ENCODE data around the gene ABCC3.

The ABCC3 gene

GRCh38 chr17:50634224-50634914 is at the start of gene ABCC3:
TSS of gene ABCC3 (plus strand) at chr17:50634881. CDS start at chr17:50634937, 56 bp downstream.
- DNase-seq (ENCODE audit: low read depth) = no peak

DNA sequence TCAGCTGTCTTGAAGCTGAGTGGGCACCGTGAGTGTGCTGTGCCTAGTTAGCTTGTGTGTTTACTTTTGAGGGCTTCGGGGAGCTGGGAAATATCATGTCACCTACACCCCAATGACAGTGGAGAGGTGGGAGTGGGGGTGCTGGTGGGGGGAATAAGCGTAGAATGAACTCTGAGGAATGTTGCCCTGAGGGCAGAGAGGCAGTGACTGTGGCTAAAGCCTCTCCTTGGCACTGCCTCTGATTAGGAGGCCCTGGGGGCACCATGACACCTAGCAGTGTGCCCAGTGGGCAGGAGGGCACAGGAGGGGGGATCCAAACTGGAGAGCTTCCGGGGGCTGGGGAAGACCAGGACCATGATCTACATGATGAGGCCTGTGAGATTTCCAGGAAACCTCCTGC is 49.3 kb upstream of the ABCC3 start:
- DNase-seq (ENCODE audit: low read depth) = no peak

DNA sequence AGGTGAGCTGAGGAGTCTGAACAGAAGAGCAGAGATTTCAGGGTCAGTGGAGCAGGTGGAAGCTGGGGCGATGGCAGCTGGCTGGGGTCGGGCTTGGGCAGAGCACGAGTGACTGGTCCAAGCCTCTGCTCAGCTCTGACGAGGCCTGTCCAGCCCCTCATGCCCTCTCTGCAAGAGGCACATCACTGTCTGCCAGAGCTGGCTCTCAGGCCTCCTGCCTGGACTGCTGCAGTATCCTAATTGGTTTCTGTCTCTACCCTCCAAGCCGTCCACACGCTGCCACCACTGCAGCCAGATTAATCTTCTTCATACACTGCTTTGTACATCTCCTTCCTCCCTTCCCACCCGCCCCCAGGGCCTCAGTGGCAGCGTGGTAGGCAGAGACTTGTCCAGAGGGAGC is 48.8 kb upstream of the ABCC3 start:
- DNase-seq (ENCODE audit: low read depth) = no peak

- no peak for DNase-seq (ENCODE audit: low read depth)
Measured at GRCh38 chr17:50586421-50587247, 48.0 kb upstream of the ABCC3 start.

DNA sequence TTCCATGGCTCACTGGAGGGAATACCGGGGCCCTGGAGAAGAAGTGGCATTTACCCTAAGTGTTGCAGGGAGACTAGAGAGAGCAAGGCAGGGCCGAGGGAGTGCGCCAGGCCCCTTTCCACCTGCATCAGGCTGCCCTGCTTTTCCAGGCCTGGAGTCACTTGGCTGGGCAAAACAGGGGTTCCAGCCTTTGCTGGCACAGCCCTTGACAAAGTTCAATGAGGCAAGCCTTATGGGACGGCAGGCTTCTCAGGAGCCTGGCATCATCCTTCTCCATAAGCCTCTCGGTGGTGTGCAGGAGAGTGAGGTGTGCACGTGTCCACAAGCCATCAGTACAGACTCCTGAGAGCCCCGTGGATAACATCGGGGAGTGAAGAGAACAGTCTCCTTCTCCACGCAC is 47.1 kb upstream of the ABCC3 start:
- no peak for DNase-seq (ENCODE audit: low read depth)

- no peak for DNase-seq (ENCODE audit: low read depth)
Measured at GRCh38 chr17:50588391-50589049, 46.2 kb upstream of the ABCC3 start.

- no peak for DNase-seq (ENCODE audit: low read depth)
Measured at GRCh38 chr17:50589095-50589705, 45.5 kb upstream of the ABCC3 start.

DNA sequence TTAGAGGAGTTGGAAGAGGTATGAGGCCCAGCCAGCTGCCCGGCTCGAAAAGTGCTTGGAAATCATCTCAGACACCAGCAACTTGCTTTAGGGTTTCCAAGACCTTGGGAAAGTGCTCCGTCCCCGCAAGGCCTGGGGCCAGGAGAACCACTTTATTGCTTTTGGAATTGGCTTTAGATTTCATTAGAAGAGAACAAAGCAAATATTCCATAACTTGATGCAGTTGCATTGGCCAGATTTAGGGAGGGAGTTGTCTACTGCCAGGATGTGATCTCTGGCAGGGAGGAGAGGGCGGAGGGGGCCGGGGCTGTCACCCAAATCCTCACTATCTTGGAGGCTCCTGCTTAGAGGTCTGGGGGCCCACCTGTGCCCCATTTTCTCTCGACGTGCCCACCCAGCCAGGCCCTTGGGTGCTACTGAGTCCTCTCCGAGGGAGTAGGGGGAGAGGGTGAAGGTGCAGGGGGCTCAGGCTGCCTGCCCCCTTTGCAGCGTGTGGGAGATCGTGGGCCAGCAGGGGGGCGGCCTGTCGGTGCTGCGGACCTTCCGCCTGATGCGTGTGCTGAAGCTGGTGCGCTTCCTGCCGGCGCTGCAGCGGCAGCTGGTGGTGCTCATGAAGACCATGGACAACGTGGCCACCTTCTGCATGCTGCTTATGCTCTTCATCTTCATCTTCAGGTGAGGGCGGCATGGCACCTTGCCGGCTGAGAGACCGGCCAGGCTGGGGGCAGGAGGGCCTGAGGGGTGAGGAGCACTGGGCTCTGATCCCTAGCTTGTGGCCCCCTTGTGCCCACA is 43.5 kb upstream of the ABCC3 start:
- no peak for DNase-seq (ENCODE audit: low read depth)

DNA sequence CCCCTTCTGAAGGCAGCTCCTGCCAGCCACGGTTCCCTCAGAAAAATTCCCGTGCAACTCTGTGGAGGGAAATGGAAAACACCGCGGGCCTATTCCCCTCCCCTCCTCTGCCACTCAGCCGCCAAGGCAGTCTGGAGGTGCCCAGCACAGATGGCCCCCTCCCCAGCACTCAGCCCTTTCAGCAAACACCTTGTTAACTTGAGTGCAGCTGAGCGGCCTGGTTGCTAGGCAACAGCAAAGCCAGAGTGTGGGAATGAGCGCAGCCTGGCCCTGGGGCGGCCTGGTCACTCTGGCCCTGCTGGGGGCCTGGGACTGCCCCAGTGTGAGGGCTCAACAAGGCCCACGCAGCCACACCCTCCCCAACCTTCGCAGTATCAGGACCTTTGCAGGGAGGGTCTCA is 41.4 kb upstream of the ABCC3 start:
- DNase-seq (ENCODE audit: low read depth) = no peak

GRCh38 chr17:50594128-50594823 is 40.4 kb upstream of the ABCC3 start:
- no peak for DNase-seq (ENCODE audit: low read depth)

DNA sequence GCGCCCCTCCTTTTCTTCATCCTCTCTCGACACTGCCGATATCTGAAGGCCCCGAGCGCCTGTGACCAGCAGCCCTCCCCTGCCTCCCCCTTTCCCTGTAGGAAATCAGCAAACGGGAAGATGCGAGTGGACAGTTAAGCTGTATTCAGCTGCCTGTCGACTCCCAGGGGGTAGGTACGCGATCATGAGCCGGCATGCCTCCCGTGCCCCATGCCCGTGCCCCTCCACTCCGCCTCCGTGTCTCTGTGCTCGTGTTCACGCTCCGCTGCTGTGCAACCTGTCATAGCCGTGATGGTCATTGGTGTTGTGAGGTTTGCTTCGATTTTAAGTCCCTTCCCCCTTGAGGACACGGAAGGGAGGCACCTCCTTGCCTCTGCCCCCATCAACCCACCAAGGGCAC is 39.8 kb upstream of the ABCC3 start:
- no peak for DNase-seq (ENCODE audit: low read depth)

GRCh38 chr17:50596191-50597037 is 38.3 kb upstream of the ABCC3 start:
- no peak for DNase-seq (ENCODE audit: low read depth)

DNA sequence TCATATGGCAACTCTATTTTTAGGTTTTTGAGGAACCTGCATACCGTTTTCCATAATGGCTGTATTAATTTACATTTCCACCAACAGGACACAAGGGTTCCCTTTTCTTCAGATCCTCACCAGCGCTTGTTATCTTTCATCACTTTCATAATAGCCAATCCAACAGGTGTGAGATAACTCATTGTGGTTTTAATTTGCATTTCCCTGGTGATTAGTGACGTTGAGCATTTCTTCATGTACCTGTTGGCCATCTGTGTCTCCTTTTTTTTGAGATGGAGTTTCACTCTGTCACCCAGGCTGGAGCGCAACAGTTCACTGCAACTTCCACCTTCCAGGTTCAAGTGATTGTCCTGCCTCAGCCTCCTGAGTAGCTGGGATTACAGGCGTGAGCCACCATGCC is 36.2 kb upstream of the ABCC3 start:
- DNase-seq (ENCODE audit: low read depth) = no peak

- no peak for DNase-seq (ENCODE audit: low read depth)
Measured at GRCh38 chr17:50599606-50600005, 35.1 kb upstream of the ABCC3 start.

GRCh38 chr17:50601823-50602375 is 32.8 kb upstream of the ABCC3 start:
- no peak for DNase-seq (ENCODE audit: low read depth)

DNA sequence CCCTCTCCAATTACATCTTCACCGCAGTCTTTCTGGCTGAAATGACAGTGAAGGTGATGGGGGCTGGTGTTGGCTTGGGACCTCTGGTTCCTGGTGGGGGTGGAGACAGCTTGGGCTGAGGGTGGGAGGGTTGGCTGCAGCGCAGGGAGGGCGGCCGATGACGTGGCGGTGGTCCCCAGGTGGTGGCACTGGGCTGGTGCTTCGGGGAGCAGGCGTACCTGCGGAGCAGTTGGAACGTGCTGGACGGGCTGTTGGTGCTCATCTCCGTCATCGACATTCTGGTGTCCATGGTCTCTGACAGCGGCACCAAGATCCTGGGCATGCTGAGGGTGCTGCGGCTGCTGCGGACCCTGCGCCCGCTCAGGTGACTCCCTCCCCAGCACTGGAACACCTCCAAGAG is 31.8 kb upstream of the ABCC3 start:
- no peak for DNase-seq (ENCODE audit: low read depth)

DNA sequence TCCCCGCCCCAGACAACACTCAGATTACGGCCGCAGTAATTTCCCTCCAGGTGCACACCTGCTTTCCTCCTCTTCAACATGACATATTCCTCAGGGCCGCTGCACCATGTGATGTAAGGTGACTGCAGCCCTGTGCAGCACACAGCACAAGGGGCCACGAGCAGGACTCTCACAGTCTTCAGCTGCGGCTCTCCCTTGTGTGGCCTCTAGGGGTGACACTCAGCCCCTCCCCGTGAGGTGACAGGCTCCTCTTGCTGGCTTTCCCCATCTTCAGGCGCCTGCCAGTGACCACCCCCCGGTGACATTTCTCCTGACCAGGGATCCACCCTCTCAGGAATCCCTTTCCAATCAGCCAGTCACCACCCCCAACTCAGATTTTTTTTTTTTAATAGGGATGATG is 31.3 kb upstream of the ABCC3 start:
- no peak for DNase-seq (ENCODE audit: low read depth)

DNA sequence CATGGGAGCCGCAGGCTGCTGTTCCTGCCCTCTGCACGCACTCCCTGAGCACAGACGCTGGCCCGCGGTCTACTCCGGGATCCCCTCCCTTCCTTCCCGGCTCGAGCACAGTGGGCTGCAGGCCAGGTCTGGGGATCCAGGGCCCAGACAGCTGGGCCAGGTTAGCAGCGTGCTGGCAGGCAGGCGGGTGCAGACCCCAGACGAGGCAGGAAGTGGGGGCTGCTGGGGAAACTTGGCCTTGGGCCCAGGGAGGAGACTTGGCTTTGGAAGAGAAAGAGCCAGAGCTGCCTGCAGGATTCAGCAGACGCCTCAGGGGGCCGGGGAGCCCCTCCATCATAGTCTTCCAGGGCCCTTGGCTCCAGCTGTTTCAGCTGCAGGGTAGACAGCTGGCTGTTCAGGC is 30.2 kb upstream of the ABCC3 start:
- DNase-seq (ENCODE audit: low read depth) = no peak

- no peak for DNase-seq (ENCODE audit: low read depth)
Measured at GRCh38 chr17:50605429-50605828, 29.3 kb upstream of the ABCC3 start.

Measured in stimulated activated CD8-positive, alpha-beta memory T cell treated with anti-CD3 and anti-CD28 coated beads, Interleukin-15, amount 100 ng/mL, for 1 hour (primary cell).